Activated CD4-positive, alpha-beta T cell treated with anti-CD3 and anti-CD28 coated beads for 1 hour (primary cell): ENCODE measurements around the gene TMEM181.
"Not testable (repeated sequence)": the region's sequence is repeated elsewhere in the genome, so short reads cannot be mapped to it uniquely, and the experiment has no call there.

Experiments used
- DNase-seq: peaks from one replicate; pipeline ENCODE4 v3.0.0-alpha.2; 2020

The TMEM181 gene

DNA sequence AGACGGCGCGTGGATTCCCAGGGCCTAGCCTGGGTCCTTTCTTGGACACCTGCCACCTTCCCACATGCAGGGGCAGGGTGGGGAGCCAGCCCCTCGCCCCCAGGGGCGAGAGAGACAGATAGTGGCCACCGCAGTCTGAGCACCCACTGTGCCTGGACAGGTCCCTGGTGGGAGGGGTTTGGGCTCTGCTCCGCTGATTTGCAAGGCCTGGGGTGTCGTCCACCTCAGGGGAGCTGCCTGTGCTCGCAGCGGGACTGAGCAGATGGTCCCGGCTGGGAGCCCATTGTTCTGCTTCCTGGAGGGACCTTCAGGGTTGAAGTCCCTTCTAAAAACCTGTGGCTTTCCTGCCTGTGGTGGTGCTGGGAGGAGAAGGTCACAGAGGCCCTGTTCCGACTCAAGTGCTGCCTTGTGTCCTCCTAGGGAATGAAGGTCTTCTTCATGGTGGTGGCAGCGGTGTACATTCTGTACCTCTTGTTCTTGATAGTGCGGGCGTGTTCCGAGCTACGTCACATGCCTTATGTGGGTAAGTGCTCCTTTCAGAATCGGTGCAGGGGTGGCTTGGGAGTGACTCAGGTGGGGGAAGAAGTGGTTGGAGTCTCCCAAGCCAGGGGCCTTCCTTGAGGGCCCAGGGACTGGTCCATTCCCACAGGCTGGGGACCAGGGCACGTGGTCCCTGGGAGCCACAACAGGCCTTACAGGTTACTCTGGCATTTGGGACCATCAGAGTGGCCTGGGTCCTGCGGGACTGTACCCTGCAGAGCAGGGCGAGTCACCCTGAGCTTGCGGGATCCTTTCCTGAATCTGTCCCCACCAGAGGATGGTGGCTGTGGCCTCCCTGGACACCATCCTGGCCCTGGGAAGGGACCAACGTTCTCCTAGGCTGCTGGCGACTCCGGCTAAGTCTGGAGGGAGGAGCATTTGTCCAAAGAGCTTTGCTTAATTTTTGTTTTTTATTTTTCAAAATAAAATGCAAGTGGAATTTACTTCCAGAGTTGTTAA, 65.1 kb downstream of the TMEM181 start:
- no peak for DNase-seq

DNA sequence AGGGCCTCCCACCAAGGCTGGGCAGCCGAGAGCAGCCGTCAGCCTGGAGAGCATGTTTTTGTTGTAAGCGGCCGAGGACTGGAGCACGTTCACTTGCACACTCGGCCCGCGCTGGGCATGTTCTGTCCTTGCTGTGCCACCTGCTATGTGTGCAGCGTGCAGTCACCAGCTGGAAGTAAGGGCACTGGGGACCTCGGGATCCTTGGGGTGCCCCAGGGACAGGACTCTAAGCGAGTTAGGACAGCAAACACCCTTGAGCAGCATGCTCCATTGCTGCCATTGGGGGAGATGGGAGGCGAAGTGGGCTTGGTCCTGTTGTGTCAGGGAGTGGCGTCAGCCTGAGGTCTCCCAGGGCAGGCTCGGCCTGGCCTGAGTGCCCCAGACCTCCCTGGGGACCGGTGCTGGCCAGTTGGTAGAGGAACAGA, 66.0 kb downstream of the TMEM181 start:
- DNase-seq: no peak

DNA sequence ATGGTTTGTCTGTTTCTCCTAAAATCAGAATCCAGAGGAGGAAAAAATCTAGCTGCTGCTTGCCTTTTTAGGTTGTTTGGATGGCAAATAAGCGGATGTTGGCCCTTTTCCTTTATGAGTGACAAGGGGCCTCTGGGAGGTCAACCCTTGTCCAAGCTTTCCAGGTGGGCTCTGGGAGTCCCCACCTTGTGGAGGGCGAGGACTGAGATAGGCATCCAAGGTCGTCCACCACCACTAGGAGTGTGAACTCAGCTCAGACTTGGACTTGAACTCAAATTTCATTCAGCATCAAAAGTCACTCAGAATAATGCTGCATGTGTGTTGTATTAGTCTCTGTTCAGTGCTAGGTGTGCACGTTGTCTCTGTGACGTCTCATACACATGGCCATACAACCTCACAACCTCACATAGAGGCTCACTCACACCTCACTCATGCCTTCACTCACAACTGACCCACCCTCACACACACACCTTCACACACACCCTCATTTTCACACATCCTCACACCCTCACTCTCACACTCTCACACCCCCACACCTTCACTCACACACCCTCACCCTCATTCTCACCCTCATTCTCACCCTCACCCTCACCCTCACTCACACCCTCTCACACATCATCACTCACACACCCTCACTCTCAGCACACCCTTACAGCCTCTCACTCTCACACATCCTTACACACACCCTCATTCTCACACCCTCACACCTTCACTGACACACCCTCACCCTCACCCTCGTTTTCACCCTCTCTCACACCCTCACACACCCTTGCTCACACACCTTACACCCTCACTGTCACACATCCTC, 66.7 kb downstream of the TMEM181 start:
- DNase-seq: no peak

DNA sequence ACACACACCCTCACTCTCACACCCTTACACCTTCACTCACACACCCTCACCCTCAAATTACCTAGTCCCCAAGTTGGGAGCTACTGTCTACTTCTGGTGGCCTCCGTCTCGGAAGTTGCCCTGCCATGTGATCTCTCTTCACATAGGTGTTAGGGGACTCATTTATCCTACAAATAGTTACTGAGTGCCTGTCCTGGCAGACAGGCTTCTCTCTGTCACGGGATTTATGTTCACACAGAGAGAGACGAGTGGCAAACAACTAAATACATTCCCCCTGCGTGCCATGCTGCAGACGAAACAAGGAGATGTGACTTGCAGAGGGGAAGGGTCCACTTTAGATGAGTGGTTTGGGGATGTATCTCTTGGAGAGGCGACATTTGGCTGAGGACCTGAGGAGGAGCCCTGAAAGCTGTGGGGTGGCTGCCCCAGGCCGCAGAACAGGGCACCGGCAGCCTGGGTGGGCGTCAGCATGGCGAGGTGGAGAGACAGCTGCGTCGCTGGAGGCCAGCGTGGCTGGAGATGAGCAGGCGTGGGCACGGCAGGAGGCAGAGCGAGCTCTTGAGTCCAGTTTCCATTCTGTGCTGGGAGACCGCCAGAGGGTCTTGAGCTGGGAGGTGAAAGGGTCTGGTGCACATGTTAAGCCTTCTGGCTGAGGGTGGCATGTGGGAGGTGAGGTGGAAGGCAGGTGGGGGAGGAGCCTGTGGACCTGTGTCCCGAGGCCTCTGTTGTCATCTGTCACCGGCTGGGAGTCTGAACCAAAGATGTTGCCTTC, 67.5 kb downstream of the TMEM181 start:
- no peak for DNase-seq

DNA sequence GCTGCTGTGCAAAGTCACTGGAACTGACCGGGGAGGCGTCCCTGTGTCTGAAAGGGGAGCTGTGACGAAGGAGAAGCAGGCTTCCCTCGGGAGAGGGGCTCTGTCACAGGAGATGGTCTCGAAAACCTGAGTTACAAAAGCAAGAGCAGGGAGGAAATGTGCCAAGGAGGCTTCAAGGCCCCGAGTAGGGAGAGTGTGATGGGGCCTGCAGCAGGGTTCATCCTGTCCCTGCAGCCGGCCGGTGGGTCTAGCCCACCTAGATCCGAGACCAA, 68.0 kb downstream of the TMEM181 start:
- DNase-seq: no peak

DNA sequence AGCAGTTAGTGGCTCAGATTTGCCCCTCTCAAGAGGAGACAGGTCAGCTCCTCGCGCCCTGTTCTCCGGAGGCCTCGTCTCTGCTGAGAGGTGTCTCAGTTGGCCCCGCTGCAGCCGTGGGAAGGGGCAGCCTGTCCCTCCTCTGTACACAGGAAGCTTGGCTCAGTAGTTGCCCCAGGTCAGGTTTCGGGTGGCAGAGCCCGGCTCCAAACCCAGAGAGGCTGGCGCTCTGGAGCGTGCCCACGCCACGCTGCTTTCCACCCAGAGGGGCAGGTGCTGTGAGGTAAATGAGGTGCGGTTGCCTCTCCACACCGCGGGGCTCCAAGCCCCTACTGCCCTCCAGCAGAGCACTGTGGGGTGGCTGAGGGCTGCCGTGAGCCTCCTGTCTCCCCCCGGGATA, 68.7 kb downstream of the TMEM181 start:
- DNase-seq: no peak

DNA sequence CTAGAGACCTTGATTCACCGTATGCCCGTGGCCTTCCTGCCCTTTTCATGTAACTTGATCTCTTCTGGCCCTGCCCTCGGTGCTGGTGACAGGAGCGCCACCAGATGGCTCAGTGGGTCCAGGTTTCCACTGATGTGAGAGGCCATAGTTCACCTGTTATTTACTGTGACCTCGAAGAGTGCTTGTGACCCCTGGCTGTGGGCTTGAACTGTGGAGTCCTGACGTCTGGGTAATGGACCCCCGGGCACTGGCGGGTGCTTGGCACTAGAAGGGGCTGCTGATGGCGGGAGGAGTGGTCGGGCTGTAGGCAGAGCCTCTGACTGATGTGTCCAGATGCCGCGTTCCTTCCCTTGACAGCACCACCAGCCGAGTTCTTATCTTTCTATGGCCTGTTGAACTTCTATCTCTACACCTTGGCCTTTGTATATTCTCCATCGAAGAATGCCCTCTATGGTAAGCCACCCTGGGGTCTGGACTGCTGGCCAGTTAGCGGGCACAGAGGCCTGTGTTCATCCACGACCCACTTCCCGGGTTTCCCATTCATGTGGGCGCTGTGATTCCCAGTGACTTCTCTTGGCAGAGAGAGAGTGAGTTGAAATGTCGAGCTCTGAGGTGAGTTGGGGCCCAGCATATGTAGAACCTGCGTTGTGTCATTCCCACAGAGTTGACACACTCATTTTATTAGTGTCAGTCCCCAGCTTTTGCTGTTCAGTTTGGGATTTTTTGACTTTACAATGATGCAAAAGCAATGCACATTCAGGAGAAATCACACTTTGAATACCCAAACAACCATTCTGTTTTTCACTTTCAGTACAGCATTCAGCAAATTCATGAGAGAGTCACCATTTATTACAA, 69.7 kb downstream of the TMEM181 start:
- peak; percentile 24 for DNase-seq

DNA sequence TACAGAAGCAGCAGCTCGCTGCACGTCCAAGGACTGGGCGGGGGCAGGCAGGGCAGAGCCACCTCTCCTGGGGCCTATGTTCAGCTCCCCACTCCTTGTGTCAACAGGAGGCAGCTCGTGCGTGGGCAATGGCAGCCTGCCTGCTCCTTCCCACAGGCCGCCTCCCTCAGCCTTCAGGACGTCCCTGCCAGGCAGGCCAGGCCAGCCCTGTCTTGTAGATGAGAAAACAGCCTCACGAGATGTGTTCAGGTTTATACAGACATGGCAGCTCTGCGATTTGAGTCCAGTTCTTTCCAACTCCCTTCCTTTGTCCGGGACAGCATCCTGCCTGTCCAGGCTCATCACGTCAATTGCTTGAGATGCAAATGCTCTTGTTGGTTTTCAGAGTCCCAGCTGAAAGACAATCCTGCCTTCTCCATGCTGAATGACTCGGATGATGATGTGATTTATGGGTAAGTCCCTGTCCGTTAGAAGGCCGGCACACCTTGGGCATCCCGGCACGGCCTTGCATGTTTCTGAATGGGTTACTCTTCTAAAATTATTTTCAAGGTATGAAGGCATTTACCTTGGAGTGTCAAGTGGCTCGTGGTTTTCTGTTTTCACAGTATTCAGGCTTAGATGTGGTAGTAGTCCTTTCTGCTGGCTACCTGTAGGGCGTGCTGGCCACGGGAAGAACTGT, 71.2 kb downstream of the TMEM181 start:
- peak; percentile 6 for DNase-seq

DNA sequence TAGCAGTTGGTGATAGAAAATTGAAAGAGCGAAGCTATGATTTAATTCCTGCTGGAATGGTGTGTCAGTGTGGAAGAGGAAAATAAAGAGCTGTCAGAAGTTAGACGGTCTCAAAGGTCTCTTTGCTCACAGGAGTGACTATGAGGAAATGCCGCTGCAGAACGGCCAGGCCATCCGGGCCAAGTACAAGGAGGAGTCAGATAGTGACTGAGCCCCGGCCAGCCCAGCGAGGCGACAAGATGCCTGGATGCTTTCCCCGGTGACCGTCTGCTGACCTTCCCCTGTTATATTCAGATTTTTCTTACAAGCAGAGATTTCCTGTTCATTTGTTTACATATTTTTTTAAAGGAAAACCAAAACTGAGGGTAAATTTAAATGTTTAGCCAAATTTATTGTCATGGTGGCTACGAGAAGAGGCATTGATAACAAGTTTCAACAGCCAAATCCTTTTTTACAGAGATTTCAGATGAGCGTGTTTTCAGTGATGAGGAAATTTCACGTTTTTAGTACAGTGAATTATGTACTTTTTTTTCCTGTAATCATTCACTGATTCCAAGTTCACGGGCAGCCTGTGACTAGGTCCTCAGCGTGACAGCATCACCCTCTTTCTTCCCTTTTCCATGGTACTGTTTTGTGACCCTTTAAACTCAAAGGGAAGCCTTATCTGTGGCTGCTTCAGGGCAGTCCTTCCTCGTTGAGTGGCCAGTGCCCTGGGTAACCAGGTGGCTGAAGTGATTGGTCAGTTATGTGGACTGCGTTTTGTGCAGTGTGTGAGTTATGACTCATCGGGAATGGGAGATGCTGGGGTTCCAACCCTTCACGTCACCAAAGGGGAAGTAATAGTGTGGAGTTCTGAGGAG, 72.0 kb downstream of the TMEM181 start:
- peak; percentile 2 for DNase-seq

DNA sequence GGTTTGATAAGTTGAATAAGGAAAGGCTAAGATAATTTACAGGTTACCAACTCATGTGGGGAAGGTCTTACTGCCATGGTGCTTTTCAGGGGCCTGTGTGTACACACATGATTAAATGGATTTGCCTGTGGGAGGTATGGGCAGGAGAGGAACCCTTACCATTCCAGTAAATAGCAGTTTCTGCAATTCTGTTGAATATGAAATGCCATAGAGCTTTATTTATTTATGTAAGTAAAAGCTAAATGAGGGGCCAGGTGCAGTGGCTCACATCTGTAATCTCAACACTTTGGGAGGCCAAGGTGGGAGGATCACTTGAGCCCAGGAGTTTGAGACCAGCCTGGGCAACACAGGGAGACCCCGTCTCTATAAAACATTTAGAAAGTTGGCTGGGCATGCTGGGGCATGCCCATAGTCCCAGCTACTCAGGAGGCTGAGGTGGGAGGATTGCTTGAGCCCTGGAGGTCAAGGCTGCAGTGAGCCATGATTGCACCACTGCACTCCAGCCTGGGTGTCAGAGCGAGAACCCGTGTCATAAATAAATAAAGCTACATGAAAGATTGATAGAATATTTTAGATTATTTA, 72.7 kb downstream of the TMEM181 start:
- not testable (repeated sequence) for DNase-seq

DNA sequence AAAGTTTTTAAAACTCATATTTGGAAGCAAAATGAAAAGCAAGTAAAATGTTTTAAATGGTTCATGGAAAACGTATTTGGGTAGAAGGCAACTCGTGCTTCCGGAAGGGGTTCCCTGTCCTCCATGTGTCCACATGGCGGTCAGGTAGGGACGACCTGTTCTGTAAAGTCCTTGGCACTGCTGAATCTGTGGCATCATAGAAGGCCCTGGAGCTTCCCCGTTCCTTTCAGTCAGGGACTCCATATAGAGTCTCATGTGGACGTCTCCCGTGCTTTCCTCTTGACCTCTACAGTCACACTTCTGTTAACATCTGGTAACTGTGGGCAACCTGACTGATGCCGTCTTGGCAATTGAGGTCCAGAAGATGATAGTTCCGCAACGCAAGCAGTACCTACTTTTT, 73.2 kb downstream of the TMEM181 start:
- DNase-seq: no peak

DNA sequence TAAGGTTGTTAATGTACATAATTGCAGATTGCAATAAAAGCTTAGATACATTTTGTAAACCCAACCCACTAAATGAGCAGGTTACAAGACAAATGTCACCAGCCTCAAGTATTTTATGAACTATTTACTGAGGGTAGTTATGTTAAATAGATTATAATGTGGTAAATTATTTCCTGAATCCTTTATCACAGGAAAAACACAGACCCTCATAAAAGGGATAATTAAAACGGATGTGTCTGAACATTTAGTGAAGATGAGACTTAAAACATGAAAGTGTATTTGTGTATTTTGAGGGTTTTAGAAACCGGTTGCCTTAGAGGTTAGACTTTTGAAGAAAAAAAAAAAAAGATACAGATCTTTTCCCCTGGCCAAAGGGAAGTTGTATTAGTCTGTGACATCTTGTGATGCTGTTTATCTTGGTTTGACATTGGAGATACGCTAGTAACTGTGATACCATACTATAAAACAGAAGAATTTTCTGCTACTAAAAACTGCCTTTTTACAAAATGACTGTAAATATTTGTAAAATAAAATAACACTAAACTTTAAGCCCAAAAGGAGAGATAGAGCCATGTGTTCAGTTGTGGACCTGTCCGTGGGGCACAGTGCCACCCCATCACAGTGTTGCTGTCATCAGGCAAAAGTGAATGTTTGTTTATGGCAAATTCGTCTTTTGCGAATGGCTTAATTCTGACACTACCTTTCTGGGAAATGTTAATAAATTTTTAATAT, 75.0 kb downstream of the TMEM181 start:
- no peak for DNase-seq

DNA sequence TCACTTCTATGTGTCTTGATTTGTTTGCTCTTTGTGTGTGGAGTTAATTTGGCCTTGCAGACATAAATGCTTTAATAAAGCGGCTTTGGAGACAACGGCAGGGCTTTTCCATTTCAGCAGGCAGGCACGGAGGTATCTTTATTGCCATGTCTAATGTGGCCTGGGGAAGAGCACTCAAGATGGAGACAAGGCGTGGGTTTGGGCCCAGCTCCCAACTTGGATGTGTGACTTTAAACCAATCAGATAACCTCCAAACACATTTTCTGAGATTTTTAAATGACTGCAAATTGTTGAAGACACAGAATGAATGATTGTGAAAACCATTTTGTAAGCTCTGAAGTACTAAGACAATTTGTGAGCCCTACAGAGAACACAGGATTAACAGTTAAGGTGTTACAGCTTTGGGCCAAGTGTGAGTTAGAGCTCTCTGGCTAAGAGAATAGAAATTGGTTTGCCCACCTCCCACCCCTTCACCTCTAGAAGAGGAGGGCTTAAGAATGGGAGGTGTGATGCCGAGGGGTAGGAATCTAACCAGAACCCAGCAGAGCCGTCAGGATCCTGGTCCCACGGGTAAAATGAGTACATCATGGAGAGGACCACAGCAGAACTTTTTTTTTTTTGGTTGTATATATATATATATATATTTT, 75.7 kb downstream of the TMEM181 start:
- no peak for DNase-seq

DNA sequence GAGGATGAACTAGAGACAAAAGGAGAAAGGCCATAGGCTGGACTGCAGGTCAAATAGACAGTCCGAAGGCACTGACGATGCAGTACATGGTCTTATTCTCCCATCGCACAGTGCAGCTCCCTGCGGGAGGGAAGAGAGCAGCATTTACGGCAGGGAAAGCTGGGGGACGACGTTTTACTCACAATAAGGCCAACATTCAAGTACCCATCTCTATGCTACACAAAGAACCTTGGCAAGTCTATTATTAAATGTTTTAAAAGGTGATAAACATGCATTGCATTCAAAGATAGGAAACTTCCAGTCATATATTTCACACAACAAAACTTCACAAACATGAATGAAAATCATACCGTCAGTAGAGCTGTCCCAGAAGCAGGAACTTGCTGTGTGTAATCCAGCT, 76.9 kb downstream of the TMEM181 start:
- DNase-seq: no peak

DNA sequence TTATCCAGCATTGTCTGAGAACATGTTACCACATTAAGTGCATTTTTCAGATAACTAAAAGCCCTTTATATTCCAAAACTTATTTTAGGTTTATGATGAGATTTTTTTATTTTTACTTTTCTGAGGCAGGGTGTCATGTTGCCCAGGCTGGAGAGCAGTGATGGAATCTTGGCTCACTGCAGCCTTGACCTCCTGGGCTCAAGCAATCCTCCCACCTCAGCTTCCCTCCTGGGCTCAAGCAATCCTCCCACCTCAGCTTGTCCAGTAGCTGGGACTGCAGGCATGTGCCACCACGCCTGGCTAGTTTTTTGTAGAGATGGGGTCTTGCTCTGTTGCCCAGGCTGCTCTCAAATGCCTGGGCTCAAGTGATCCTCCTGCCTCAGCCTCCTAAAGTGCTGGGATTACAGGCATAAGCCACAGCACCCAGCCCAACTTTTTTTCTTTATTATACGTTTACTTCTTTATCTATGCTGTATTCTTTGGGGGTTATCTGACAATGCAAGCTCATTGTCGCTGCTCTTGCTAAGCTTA, 78.5 kb downstream of the TMEM181 start:
- no peak for DNase-seq

DNA sequence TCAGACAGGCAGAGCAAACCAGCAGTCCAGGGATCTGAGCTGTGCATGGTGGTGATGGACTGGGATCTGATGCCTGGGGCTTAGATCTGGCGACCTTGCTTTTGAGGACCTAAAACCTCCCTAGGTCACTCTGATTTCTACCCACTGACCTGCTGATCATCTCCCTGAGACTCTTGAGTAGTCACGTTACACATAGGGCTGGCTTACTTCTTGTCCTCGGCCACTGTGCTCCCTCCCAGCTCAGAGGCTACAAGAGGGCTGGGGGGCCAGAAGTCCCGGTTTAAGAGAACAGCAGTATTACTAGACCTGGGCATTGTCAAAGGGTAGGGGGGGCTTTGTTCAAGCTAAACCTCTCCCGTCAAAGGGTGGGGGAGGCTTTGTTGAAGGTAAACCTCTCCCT, 79.2 kb downstream of the TMEM181 start:
- no peak for DNase-seq

DNA sequence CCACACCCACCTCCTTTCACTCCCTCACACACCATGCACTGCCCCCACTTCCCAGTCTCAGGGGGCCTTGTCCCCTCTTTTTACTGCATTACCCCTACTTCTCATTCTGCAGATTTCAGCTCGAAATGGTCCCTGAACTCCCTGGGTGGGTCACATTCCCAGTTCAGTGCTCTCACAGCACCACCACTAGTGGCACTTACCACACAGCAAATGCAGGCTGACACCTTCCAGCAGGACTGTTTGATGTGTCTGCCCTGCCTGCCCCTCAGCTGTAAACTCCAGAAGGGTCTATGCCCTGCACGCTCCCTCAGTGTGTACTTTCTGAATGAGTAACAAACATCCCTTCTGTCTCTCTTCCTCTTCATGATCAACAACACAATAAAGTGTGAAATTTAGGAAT, 80.6 kb downstream of the TMEM181 start:
- DNase-seq: no peak

DNA sequence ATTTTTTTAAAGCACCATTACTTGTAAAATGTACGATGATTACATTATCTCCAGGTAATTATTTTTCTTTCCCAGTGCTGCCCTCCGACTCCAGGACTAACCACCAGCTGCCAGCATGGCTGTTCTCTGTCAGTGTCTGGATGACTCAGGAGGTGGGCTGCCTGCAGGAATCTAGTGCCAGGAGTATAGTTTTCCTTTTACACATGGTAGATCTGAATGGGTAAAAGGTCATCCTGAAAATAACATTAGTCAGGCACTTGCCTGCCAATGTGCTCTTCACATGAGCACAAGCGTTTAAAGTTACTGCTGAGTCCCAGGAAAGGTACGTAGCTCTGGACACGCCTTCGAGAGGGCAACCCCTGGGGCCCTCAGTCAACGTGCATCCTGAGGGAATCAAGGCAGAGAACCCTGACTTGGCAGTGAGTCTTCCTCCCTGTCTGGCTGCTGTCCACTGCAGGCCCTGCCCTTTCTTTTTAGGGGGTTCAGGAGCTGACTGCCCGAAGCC, 82.3 kb downstream of the TMEM181 start:
- no peak for DNase-seq

DNA sequence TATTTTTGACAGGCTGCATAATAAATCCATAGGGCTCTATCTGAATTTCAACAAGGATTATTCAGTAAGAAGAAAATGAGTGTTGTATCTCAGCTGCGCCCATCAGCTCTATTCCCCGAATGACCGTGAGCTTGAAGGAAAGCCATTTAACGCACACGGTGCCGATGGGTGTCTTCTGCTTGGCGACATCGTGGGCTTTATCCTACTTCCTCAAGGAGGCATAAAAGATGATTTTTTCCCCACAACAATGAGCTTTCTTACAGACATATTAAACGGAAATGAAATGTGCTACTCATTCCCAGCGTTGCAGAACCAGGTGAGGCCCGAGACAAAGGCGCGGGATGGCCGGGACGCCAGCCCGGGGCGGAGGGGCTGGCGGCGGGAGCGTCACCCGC, 83.9 kb downstream of the TMEM181 start:
- DNase-seq: no peak
